SJCRH30 (cell line): ENCODE measurements around the gene SELL. TPM values are rescaled to one million over a fixed set of nuclear protein-coding genes. Genes with fewer than 3 reads are reported as not detected.
"Not testable (repeated sequence)": the region's sequence is repeated elsewhere in the genome, so short reads cannot be mapped to it uniquely, and the experiment has no call there.

Experiments used
- DNase-seq, 2 experiments: peaks; one replicate each; pipeline ENCODE4 v3.0.0-alpha.2; 2015 to 2020
- H3K27ac ChIP-seq: fragments of 250-450 bp; sonication (Bioruptor Pico); 2 replicates; pipeline ENCODE4 v1.5.1; 2020; ENCODE audit warnings: mild to moderate bottlenecking, moderate library complexity
- H3K27me3 ChIP-seq: fragments of 250-450 bp; sonication (Bioruptor Pico); 2 replicates; pipeline ENCODE4 v1.5.1; 2020; ENCODE audit warnings: mild to moderate bottlenecking, moderate library complexity
- H3K36me3 ChIP-seq: fragments of 250-450 bp; sonication (Bioruptor Pico); 2 replicates; pipeline ENCODE4 v1.5.1; 2020; ENCODE audit warnings: mild to moderate bottlenecking, moderate library complexity
- H3K4me1 ChIP-seq: fragments of 250-450 bp; sonication (Bioruptor Pico); 2 replicates; pipeline ENCODE4 v1.5.1; 2020; ENCODE audit warnings: mild to moderate bottlenecking, moderate library complexity
- H3K4me3 ChIP-seq: fragments of 250-450 bp; sonication (Bioruptor Pico); 2 replicates; pipeline ENCODE4 v1.5.1; 2020; ENCODE audit warnings: mild to moderate bottlenecking, moderate library complexity
- H3K9me3 ChIP-seq: fragments of 250-450 bp; sonication (Bioruptor Pico); replicated peaks from 2 replicates; pipeline ENCODE4 v1.5.1; 2020; ENCODE audit warnings: mild to moderate bottlenecking, moderate library complexity
- total RNA-seq: library from RNA; depleted of rRNA; stranded (reverse); fragments of >200 nt; shearing (Covaris generic); gene quantifications from 2 replicates; pipeline ENCODE4 v1.2.3, GENCODE V29; 2014; rRNA removed

The SELL gene
- total RNA-seq, 1 experiment from 2014 or later, result not detected

GRCh38 chr1:169662680-169663079 is 48.7 kb downstream of the SELL start:
- H3K4me3 ChIP-seq, DNase-seq, H3K9me3 ChIP-seq, H3K27ac ChIP-seq, H3K4me1 ChIP-seq, H3K36me3 ChIP-seq, H3K27me3 ChIP-seq: not testable (repeated sequence)

DNA sequence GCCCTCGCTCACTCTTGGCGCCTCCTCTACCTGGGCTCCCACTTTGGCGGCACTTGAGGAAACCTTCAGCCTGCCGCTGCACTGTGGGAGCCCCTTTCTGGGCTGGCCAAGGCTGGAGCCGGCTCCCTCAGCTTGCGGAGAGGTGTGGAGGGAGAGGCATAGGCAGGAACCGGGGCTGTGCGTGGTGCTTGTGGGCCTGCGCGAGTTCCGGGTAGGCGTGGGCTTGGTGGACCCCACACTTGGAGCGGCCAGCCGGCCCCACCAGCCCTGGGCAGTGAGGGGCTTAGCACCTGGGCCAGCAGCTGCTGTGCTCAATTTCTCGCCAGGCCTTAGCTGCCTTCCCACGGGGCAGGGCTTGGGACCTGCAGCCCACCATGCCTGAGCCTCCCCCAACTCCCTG is 50.4 kb downstream of the SELL start:
- not testable (repeated sequence) for H3K4me1 ChIP-seq, H3K9me3 ChIP-seq, H3K4me3 ChIP-seq, DNase-seq, H3K27me3 ChIP-seq, H3K36me3 ChIP-seq, H3K27ac ChIP-seq

GRCh38 chr1:169658777-169659176 is 52.6 kb downstream of the SELL start:
- H3K9me3 ChIP-seq, H3K4me3 ChIP-seq, H3K27ac ChIP-seq, H3K36me3 ChIP-seq, H3K27me3 ChIP-seq, H3K4me1 ChIP-seq, DNase-seq: not testable (repeated sequence)

- no peak overlapping the region for H3K27ac ChIP-seq
- H3K36me3 ChIP-seq, result no peaks in the 10 kb centered on the region
- no peaks in the 10 kb centered on the region for H3K4me1 ChIP-seq
- no peak overlapping the region for H3K4me3 ChIP-seq
- no peak for DNase-seq
- H3K9me3 ChIP-seq, result no peaks in the 10 kb centered on the region
- no peaks in the 10 kb centered on the region for H3K27me3 ChIP-seq
Measured at GRCh38 chr1:169653873-169654272, 57.5 kb downstream of the SELL start.

- Histone ChIP-seq H3K4me3 (no peak overlapping the region), H3K4me1 (no peaks in the 10 kb centered on the region), H3K9me3 (no peaks in the 10 kb centered on the region), H3K27ac (no peak overlapping the region), H3K27me3 (no peaks in the 10 kb centered on the region), H3K36me3 (no peaks in the 10 kb centered on the region)
- DNase-seq, result no peak
Measured at GRCh38 chr1:169651035-169651434, 60.4 kb downstream of the SELL start.

GRCh38 chr1:169650551-169650950 is 60.9 kb downstream of the SELL start:
- Histone ChIP-seq H3K4me3 (no peak overlapping the region), H3K36me3 (no peaks in the 10 kb centered on the region), H3K4me1 (no peaks in the 10 kb centered on the region), H3K9me3 (no peaks in the 10 kb centered on the region), H3K27me3 (no peaks in the 10 kb centered on the region), H3K27ac (no peak overlapping the region)
- no peak for DNase-seq

GRCh38 chr1:169648709-169649108 is 62.7 kb downstream of the SELL start:
- Histone ChIP-seq H3K36me3 (no peaks in the 10 kb centered on the region), H3K4me1 (no peaks in the 10 kb centered on the region), H3K4me3 (no peak overlapping the region), H3K27ac (no peak overlapping the region), H3K9me3 (no peaks in the 10 kb centered on the region), H3K27me3 (no peaks in the 10 kb centered on the region)
- no peak for DNase-seq

DNA sequence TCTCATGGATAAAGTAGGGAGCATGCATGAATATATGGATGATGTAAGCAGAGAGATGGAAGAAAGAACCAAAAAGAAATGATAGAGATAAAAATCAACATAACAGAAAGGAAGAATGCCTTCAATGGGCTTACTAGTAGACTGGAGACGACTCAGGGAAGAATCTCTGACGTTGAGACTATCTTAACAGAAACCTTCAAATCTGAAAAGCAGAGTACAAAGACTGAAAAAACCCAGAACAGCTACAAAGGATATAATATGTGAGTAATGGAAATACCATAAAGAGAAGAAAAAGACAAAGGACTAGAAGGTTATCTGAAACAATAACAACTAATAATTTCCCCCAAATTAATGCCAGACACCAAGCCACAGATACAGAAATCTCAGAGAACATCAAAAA is 63.2 kb downstream of the SELL start:
- no peaks in the 10 kb centered on the region for H3K27me3 ChIP-seq
- no peak for DNase-seq

GRCh38 chr1:169647512-169647911 is 63.9 kb downstream of the SELL start:
- no peaks in the 10 kb centered on the region for H3K4me1 ChIP-seq

More for the DNA sequence above, 63.2 kb downstream of the SELL start:
- no peaks in the 10 kb centered on the region for H3K36me3 ChIP-seq
- no peak overlapping the region for H3K27ac ChIP-seq
- H3K9me3 ChIP-seq, result no peaks in the 10 kb centered on the region
- H3K4me3 ChIP-seq, result no peak overlapping the region
- no peaks in the 10 kb centered on the region for H3K4me1 ChIP-seq

DNA sequence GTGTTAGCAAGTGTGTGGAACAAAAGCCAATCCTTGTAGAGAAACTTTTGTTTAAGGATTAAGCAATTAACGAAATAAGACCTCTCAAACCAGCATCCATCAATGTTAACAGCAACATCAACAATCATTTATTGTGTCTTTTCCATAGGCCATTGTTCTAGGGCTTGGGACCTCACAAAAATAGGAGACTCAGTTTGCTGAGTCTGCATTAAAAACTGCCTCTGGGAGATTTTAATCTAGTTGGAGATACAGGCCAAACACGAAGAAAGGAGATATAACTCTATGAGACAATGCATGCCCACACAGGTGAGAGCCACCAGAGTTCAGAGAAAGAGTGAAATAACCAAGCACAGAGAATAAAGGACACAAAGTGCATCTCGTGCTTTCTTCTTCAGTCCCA is 67.1 kb downstream of the SELL start:
- H3K36me3 ChIP-seq, result no peaks in the 10 kb centered on the region
- no peak overlapping the region for H3K4me3 ChIP-seq
- no peak overlapping the region for H3K27ac ChIP-seq
- H3K4me1 ChIP-seq, result no peaks in the 10 kb centered on the region
- DNase-seq, result no peak
- no peaks in the 10 kb centered on the region for H3K9me3 ChIP-seq
- no peaks in the 10 kb centered on the region for H3K27me3 ChIP-seq

More at GRCh38 chr1:169647512-169647911, 63.9 kb downstream of the SELL start:
- DNase-seq, result no peak
- H3K27me3 ChIP-seq, result no peaks in the 10 kb centered on the region
- H3K4me3 ChIP-seq, result no peak overlapping the region
- H3K9me3 ChIP-seq, result no peaks in the 10 kb centered on the region
- H3K27ac ChIP-seq, result no peak overlapping the region
- H3K36me3 ChIP-seq, result no peaks in the 10 kb centered on the region

Other genes with a start within 250 kb of the SELL start
- gene SLC19A2, start 225.7 kb downstream of the SELL start, total RNA-seq, result 26.9 and 27.2 TPM in 2 replicates
- not detected in 2 replicates for gene F5, start 125.1 kb downstream of the SELL start, total RNA-seq
- not detected in 2 replicates for gene SELP, start 81.5 kb downstream of the SELL start, total RNA-seq
- not detected in 2 replicates for gene SELE, start 22.5 kb upstream of the SELL start, total RNA-seq
- gene METTL18, start 83.3 kb upstream of the SELL start, total RNA-seq, result 9.3 and 10.4 TPM in 2 replicates
- 3.7 and 4.6 TPM in 2 replicates for gene SCYL3, start 182.3 kb upstream of the SELL start, total RNA-seq